OCI-LY3 (cell line): ENCODE results near the gene L3MBTL1.

Experiments
- H2AFZ ChIP-seq: fragments of 200-600, 300-600 bp; shearing (Covaris generic); 2 replicates; pipeline ENCODE4 v1.6.0; 2014; ENCODE audit warnings: antibody characterized with exemption, low read depth, low read length
- H3K27ac ChIP-seq: fragments of 200-600, 300-600 bp; sonication (generic); 2 replicates; pipeline ENCODE4 v1.5.1; 2014; ENCODE audit warnings: mild to moderate bottlenecking, low read length, moderate library complexity, mixed read lengths
- H3K27me3 ChIP-seq: fragments of 200-600, 300-600 bp; sonication (generic); 2 replicates; pipeline ENCODE4 v1.6.1; 2014; ENCODE audit warnings: low read depth, low read length, mixed read lengths
- H3K36me3 ChIP-seq: fragments of 200-600, 300-600 bp; sonication (generic); replicated peaks from 2 replicates; pipeline ENCODE3; 2014; ENCODE audit warnings: low read depth, low read length, mixed read lengths
- H3K4me1 ChIP-seq: fragments of 300-600, 200-600 bp; sonication (generic); 2 replicates; pipeline ENCODE4 v1.6.1; 2014; ENCODE audit warnings: low read length, mixed read lengths
- H3K4me2 ChIP-seq: fragments of 200-600, 300-600 bp; sonication (generic); 2 replicates; pipeline ENCODE4 v1.6.1; 2014; ENCODE audit warnings: low read length, mixed read lengths
- H3K4me3 ChIP-seq: fragments of 300-600, 200-600 bp; sonication (generic); 2 replicates; pipeline ENCODE4 v1.5.1; 2014; ENCODE audit warnings: antibody characterized with exemption, mild to moderate bottlenecking, low read length, moderate library complexity
- H3K79me2 ChIP-seq: fragments of 300-600, 200-600 bp; shearing (Covaris generic); 2 replicates; pipeline ENCODE4 v1.6.1; 2014; ENCODE audit warnings: mild to moderate bottlenecking, low read length, mixed read lengths
- H3K9ac ChIP-seq: fragments of 300-600, 200-600 bp; shearing (Covaris generic); 2 replicates; pipeline ENCODE4 v1.6.0; 2014; ENCODE audit warnings: mild to moderate bottlenecking, low read length, moderate library complexity
- H3K9me3 ChIP-seq: fragments of 200-600, 300-600 bp; shearing (Covaris generic); 2 replicates; pipeline ENCODE4 v1.6.1; 2014; ENCODE audit warnings: low read length, mixed read lengths; ENCODE audit not compliant: insufficient read depth
- H4K20me1 ChIP-seq: fragments of 200-600, 300-600 bp; sonication (generic); 2 replicates; pipeline ENCODE4 v1.6.1; 2016; ENCODE audit warnings: low read length, mixed read lengths; ENCODE audit not compliant: insufficient read depth
- CTCF ChIP-seq: fragments of 200-600, 300-600 bp; sonication (generic); IDR thresholded peaks from 2 replicates; pipeline ENCODE4 v1.5.1; 2014; ENCODE audit warnings: antibody characterized with exemption, low read length, low read depth
- EZH2phosphoT487 ChIP-seq: fragments of 200-600 bp; shearing (Covaris generic); IDR thresholded peaks from 2 replicates; pipeline ENCODE4 v1.6.1; 2018; ENCODE audit warnings: antibody characterized with exemption, mixed run types, low read depth

L3MBTL1 gene

GRCh38 chr20:43563429-43563828, 55.9 kb downstream of the L3MBTL1 start:
- no peaks in the 10 kb centered on the region for H3K79me2 ChIP-seq
- no peaks in the 10 kb centered on the region for H3K9me3 ChIP-seq
- H3K27me3 ChIP-seq = no peaks in the 10 kb centered on the region
- no peak overlapping the region for H3K9ac ChIP-seq
- no peak overlapping the region for H3K4me3 ChIP-seq
- no peaks in the 10 kb centered on the region for H3K36me3 ChIP-seq
- peak; percentile 63 for TF ChIP-seq CTCF
- no peak for TF ChIP-seq EZH2phosphoT487
- no peak overlapping the region for H3K4me2 ChIP-seq
- H3K4me1 ChIP-seq = no peaks in the 10 kb centered on the region
- H2AFZ ChIP-seq = no peak overlapping the region
- H3K27ac ChIP-seq = no peak overlapping the region
- no peaks in the 10 kb centered on the region for H4K20me1 ChIP-seq

- Histone ChIP-seq H3K9ac (no peak overlapping the region), H3K27ac (no peak overlapping the region), H3K4me1 (no peaks in the 10 kb centered on the region), H3K4me3 (no peak overlapping the region), H3K27me3 (no peaks in the 10 kb centered on the region), H4K20me1 (no peaks in the 10 kb centered on the region), H2AFZ (no peak overlapping the region), H3K79me2 (no peaks in the 10 kb centered on the region), H3K9me3 (no peaks in the 10 kb centered on the region), H3K4me2 (no peak overlapping the region), H3K36me3 (no peaks in the 10 kb centered on the region)
- TF ChIP-seq EZH2phosphoT487 = no peak
- no peak for TF ChIP-seq CTCF
Observed at GRCh38 chr20:43563991-43564390, 56.5 kb downstream of the L3MBTL1 start.

- no peak for TF ChIP-seq CTCF
- TF ChIP-seq EZH2phosphoT487 = no peak
- no peaks in the 10 kb centered on the region for H3K79me2 ChIP-seq
- H3K4me2 ChIP-seq = no peak overlapping the region
- H3K9me3 ChIP-seq = no peaks in the 10 kb centered on the region
- no peak overlapping the region for H3K9ac ChIP-seq
- no peaks in the 10 kb centered on the region for H4K20me1 ChIP-seq
- no peak overlapping the region for H3K27ac ChIP-seq
- no peaks in the 10 kb centered on the region for H3K27me3 ChIP-seq
- no peaks in the 10 kb centered on the region for H3K36me3 ChIP-seq
- no peak overlapping the region for H3K4me3 ChIP-seq
- H2AFZ ChIP-seq = no peak overlapping the region
- no peaks in the 10 kb centered on the region for H3K4me1 ChIP-seq
Observed at GRCh38 chr20:43564455-43564854, 57.0 kb downstream of the L3MBTL1 start.

GRCh38 chr20:43564993-43565757, 57.7 kb downstream of the L3MBTL1 start:
- TF ChIP-seq EZH2phosphoT487 = no peak
- H3K9ac ChIP-seq = no peak overlapping the region
- no peak overlapping the region for H3K27ac ChIP-seq
- H2AFZ ChIP-seq = no peak overlapping the region
- no peak overlapping the region for H3K4me2 ChIP-seq
- H3K79me2 ChIP-seq = no peaks in the 10 kb centered on the region
- H3K4me3 ChIP-seq = no peak overlapping the region
- H4K20me1 ChIP-seq = no peaks in the 10 kb centered on the region
- no peaks in the 10 kb centered on the region for H3K27me3 ChIP-seq
- H3K36me3 ChIP-seq = no peaks in the 10 kb centered on the region
- no peaks in the 10 kb centered on the region for H3K9me3 ChIP-seq
- no peaks in the 10 kb centered on the region for H3K4me1 ChIP-seq
